A549 treated with AZD9567 at 1 μM for 4 hours (cell line): ENCODE results near the gene DUS4L. TPM values are rescaled to one million over a fixed set of nuclear protein-coding genes. Genes with fewer than 3 reads are reported as not detected.

Experiments
- total RNA-seq: library from RNA; stranded (reverse); fragments of 200-300 nt; extraction: Qiagen RNA extraction; gene quantifications from 5 replicates; pipeline ENCODE4 v1.2.3, GENCODE V29; 2022; ENCODE audit not compliant: insufficient read depth

DUS4L gene, protein sequence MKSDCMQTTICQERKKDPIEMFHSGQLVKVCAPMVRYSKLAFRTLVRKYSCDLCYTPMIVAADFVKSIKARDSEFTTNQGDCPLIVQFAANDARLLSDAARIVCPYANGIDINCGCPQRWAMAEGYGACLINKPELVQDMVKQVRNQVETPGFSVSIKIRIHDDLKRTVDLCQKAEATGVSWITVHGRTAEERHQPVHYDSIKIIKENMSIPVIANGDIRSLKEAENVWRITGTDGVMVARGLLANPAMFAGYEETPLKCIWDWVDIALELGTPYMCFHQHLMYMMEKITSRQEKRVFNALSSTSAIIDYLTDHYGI
- 5.4 to 9.6 TPM (median 9.2 TPM) in 5 replicates for total RNA-seq

DNA sequence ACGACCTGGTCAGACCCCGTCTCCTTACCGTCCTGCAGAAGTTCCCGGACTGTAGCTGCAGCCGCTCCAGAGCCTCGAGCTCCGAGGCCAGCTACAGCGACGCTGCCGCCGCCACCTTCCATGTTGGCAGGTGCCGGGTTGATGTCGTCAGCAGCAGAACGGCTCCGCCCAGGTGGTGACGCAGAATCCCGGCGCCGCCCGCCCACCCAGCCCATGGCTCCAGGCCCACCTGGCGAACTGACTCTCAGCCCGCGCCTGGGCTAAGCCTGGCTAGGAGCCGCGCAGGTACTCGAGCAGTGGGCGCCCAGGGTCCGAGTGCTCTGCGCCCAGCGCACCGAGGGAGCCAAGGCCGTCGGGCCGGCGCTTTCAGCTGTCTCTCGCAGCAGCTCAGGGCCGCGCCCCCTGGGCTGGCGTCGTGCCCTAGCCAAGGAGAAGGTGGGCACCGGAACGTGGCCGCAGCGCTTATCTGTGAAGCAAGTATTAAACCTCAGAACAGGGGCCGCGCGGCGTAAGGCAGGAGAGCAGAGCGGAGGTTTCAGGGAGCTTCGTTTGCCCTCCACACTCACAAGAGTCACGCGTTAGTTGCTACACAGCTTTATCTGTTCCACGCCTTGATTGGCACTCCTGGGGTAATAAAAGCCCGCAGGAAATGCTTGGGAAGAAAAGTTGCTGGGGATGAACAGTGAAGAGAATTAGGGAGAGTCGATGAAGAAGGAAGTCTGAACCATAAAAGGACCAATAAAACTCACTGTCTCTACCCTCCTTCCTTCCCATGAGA is at the start of gene DUS4L, which contains the start of gene COG5:
Gene DUS4L, plus strand, starts transcription at position 197 of the 778 bp plus-strand sequence. CDS start 3,100 bp downstream, outside the sequence.
Gene COG5, minus strand, starts transcription at position 146 of the 778 bp plus-strand sequence. Its CDS starts 24 bp downstream, at position 122.

DNA sequence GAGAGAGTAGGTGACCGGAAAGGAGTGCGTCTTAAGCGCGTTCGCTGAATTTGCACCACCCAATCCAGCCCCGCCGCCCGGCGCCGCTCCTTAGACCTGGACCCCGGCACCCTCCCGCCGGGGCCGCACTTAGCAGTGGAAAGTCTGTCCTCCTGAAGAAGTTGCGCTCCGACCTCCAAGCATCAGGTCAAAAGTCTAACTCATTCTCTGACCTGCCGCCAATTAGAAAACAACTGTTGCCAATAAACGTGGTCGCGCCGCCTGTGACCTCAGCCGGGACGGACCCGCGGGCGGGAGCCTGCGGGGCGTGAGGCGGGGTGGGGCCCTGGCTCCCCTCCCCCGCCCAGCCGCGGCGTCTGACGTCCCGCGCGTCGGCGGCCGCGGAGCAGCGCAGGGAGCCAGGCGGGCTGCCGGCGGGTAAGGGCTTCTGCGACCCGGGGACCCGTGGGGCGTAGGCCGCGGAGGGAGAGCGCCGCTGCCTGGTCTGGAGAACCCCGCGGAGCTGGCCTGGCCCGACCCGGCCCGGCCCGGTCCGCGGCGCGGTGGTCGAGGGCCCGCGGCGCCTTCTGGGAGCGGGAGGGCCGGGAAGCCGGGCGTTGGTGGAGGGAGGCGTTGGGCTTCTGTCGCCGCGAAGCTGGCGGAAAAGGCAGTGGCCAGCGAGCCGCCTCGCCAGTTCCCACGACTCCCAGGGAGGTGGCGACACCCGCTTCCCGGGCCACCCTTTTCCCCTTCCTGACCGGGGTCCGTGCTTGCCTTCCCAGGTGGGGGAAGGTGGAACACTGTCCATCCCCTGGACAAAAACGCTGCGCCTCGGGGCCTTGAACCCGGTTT is 16.3 kb downstream of the DUS4L start, which contains the start of gene BCAP29:
Gene BCAP29, plus strand, starts transcription at position 362 of the 831 bp plus-strand sequence. CDS start 527 bp downstream, outside the sequence.

Other genes with a start within 250 kb of the DUS4L start
- not detected in 5 replicates for gene GPR22, start 93.9 kb upstream of the DUS4L start, total RNA-seq
- gene COG5, start 51 bp upstream of the DUS4L start, total RNA-seq, result 8.1 to 18.2 TPM (median 10.1 TPM) in 5 replicates
- 36.2 to 81.9 TPM (median 40.5 TPM) in 5 replicates for gene BCAP29, start 16.3 kb downstream of the DUS4L start, total RNA-seq
- 0.06 to 0.15 TPM (median 0.10 TPM) in 4 of 5 replicates, not detected in the other for gene SLC26A4, start 96.9 kb downstream of the DUS4L start, total RNA-seq
- gene CBLL1, start 180.2 kb downstream of the DUS4L start, total RNA-seq, result 28.2 to 62.4 TPM (median 32.0 TPM) in 5 replicates
- gene SLC26A3, start 239.3 kb downstream of the DUS4L start, total RNA-seq, result not detected in 5 replicates